ENCODE results near the gene TBC1D25.

The TBC1D25 gene

DNA sequence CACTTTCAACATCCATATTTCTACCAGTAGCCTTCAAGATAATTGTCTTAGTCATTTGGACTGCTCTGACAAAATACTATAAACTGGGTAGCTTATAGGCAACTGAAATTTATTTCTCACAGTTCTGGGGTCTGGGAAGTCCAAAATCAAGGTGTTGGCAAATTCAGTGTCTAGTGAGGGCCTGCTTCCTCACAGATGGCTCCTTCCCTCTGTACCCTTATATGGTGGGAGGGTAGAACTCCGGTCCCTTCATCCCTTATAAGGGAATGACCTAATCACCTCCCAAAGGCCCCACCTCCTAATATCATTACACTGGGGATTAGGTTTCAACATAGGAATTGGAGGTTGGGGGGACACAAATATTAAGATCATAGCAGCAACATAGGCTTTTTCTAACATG is 7.4 kb upstream of the TBC1D25 start:
- H3K27me3 ChIP-seq (ENCODE audit: insufficient read depth, low read length, poor library complexity, severe bottlenecking), result no peaks in the 10 kb centered on the region
- H3K9ac ChIP-seq (ENCODE audit: low read depth, low read length, poor library complexity, severe bottlenecking), result no peak overlapping the region

DNA sequence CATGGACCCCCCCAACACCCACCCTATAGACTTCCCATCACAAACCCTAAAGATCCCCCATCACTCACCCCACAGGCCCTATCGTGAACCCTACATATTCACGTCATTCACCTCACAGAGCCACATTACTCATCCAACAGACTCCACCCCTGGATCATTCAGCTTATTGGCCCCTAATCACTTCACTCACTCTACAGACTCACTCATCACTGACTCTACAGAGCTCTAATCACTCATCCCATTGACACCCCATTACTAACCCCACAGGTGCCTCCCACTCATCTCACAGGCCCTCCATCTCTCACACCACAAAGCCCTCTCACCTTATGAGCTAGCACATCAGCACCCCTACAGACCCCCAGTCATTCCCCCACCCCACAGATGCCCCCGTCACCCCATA is 6.3 kb upstream of the TBC1D25 start:
- Histone ChIP-seq H3F3A (ENCODE audit: low read depth) (no peaks in the 10 kb centered on the region), H3K9me3 (ENCODE audit: insufficient read depth, low read depth, low read length) (no peaks in the 10 kb centered on the region), H3K36me3 (ENCODE audit: insufficient read depth, low read length) (peaks cover 8% of the 10 kb centered on the region; the same call in 1 of the 2 replicates), H3K9me2 (replicated peaks; ENCODE audit: low read depth, low read length) (no peaks in the 10 kb centered on the region), H2AFZ (ENCODE audit: low read length) (no peak overlapping the region), H4K20me1 (ENCODE audit: insufficient read depth, low read length, poor library complexity, severe bottlenecking) (no peaks in the 10 kb centered on the region), H3K4me3 (ENCODE audit: low read length, poor library complexity, severe bottlenecking) (no peak overlapping the region), H3K79me2 (ENCODE audit: insufficient read depth, low read length) (no peaks in the 10 kb centered on the region), H3K27me3 (ENCODE audit: insufficient read depth, low read length, poor library complexity, severe bottlenecking) (no peaks in the 10 kb centered on the region), H3K4me2 (ENCODE audit: low read depth, low read length, poor library complexity, severe bottlenecking) (no peak overlapping the region), H3K4me1 (ENCODE audit: insufficient read depth, low read length, poor library complexity, severe bottlenecking) (no peaks in the 10 kb centered on the region), H3K9ac (ENCODE audit: low read depth, low read length, poor library complexity, severe bottlenecking) (no peak overlapping the region)
- no peak for TF ChIP-seq EZH2phosphoT487 (IDR thresholded peaks at IDR 0.05; ENCODE audit: borderline replicate concordance)

More for the DNA sequence above, 7.4 kb upstream of the TBC1D25 start:
- no peaks in the 10 kb centered on the region for H3K79me2 ChIP-seq (ENCODE audit: insufficient read depth, low read length)
- H3K36me3 ChIP-seq (ENCODE audit: insufficient read depth, low read length), result peaks cover 14% of the 10 kb centered on the region; the same call in 1 of the 2 replicates
- no peak overlapping the region for H2AFZ ChIP-seq (ENCODE audit: low read length)
- H3K9me3 ChIP-seq (ENCODE audit: insufficient read depth, low read depth, low read length), result no peaks in the 10 kb centered on the region
- no peaks in the 10 kb centered on the region for H3K9me2 ChIP-seq (replicated peaks; ENCODE audit: low read depth, low read length)
- H4K20me1 ChIP-seq (ENCODE audit: insufficient read depth, low read length, poor library complexity, severe bottlenecking), result no peaks in the 10 kb centered on the region
- no peaks in the 10 kb centered on the region for H3K4me1 ChIP-seq (ENCODE audit: insufficient read depth, low read length, poor library complexity, severe bottlenecking)
- H3F3A ChIP-seq (ENCODE audit: low read depth), result no peaks in the 10 kb centered on the region
- no peak overlapping the region for H3K4me3 ChIP-seq (ENCODE audit: low read length, poor library complexity, severe bottlenecking)
- no peak overlapping the region for H3K4me2 ChIP-seq (ENCODE audit: low read depth, low read length, poor library complexity, severe bottlenecking)
- TF ChIP-seq EZH2phosphoT487 (IDR thresholded peaks at IDR 0.05; ENCODE audit: borderline replicate concordance), result no peak
- TF ChIP-seq, protein P1, sequence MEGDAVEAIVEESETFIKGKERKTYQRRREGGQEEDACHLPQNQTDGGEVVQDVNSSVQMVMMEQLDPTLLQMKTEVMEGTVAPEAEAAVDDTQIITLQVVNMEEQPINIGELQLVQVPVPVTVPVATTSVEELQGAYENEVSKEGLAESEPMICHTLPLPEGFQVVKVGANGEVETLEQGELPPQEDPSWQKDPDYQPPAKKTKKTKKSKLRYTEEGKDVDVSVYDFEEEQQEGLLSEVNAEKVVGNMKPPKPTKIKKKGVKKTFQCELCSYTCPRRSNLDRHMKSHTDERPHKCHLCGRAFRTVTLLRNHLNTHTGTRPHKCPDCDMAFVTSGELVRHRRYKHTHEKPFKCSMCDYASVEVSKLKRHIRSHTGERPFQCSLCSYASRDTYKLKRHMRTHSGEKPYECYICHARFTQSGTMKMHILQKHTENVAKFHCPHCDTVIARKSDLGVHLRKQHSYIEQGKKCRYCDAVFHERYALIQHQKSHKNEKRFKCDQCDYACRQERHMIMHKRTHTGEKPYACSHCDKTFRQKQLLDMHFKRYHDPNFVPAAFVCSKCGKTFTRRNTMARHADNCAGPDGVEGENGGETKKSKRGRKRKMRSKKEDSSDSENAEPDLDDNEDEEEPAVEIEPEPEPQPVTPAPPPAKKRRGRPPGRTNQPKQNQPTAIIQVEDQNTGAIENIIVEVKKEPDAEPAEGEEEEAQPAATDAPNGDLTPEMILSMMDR (conservative IDR thresholded peaks at IDR 0.05; ENCODE audit: low read length), result no peak

DNA sequence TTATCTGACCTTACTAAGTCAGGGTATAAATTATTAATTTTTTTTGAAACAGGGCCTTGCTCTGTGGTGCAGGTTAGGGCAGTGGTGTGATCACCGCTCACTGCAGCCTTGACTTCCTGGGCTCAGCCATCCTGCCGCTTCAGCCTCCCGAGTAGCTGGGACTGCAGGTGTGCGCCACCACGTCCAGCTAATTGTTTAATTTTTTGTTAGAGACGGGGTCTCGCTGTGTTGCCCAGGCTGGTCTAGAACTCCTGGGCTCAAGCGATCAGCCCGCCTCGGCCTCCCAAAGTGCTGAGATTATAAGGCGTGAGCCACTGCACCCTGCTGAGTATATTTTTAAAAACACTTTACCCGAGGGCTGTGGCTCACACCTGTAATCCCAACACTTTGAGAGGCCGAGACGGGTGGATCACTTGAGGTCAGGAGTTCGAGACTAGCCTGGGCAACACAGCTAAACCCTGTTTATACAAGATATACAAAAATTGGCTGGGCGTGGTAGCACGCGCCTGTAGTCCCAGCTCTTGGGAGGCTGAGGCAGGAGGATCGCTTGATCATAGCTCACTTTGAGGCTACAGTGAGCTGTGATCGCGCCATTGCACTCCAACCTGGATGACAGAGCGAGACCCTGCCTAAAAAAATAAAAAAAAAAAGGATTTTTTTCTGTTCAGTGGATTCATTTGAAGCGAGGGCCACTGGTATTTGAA is 721 bp upstream of the TBC1D25 start:
- no peaks in the 10 kb centered on the region for H3K9me3 ChIP-seq (ENCODE audit: insufficient read depth, low read depth, low read length)
- H3K4me2 ChIP-seq (ENCODE audit: low read depth, low read length, poor library complexity, severe bottlenecking), result peak overlapping the region; percentile 64
- no peak for TF ChIP-seq EZH2phosphoT487 (IDR thresholded peaks at IDR 0.05; ENCODE audit: borderline replicate concordance)
- no peaks in the 10 kb centered on the region for H3K27me3 ChIP-seq (ENCODE audit: insufficient read depth, low read length, poor library complexity, severe bottlenecking)
- peak overlapping the region; percentile 36; the same call in 1 of the 2 replicates for H2AFZ ChIP-seq (ENCODE audit: low read length)
- peaks cover 18% of the 10 kb centered on the region for H3K4me1 ChIP-seq (ENCODE audit: insufficient read depth, low read length, poor library complexity, severe bottlenecking)
- H3K36me3 ChIP-seq (ENCODE audit: insufficient read depth, low read length), result no peaks in the 10 kb centered on the region
- H3K9ac ChIP-seq (ENCODE audit: low read depth, low read length, poor library complexity, severe bottlenecking), result no peak overlapping the region
- no peaks in the 10 kb centered on the region for H3K9me2 ChIP-seq (replicated peaks; ENCODE audit: low read depth, low read length)
- peaks cover 13% of the 10 kb centered on the region for H3K79me2 ChIP-seq (ENCODE audit: insufficient read depth, low read length)
- peak overlapping the region; percentile 85 for H3K4me3 ChIP-seq (ENCODE audit: low read length, poor library complexity, severe bottlenecking)
- no peaks in the 10 kb centered on the region for H4K20me1 ChIP-seq (ENCODE audit: insufficient read depth, low read length, poor library complexity, severe bottlenecking)
- H3F3A ChIP-seq (ENCODE audit: low read depth), result no peaks in the 10 kb centered on the region

DNA sequence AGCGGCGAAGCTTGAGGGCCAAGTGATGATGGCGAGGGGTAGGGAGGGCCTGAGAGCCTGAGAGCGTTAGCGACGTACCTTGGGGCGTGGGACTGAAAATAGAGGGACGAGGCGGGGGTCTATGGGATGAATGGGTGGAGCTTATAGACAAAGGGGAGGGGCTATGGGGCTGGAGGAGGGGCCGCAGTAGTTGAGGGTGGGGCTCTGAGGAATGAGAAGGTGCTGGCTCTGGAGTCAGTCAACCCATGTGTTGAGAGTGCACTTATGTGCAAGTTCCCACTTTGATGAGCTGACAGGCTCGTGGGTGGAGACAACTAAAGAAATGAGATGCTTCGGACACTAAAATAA is 488 bp downstream of the TBC1D25 start:
- Histone ChIP-seq H3K79me2 (ENCODE audit: insufficient read depth, low read length) (peaks cover 13% of the 10 kb centered on the region), H3K36me3 (ENCODE audit: insufficient read depth, low read length) (no peaks in the 10 kb centered on the region), H2AFZ (ENCODE audit: low read length) (peak overlapping the region; percentile 75; the same call in 1 of the 2 replicates)

More for the DNA sequence above, 488 bp downstream of the TBC1D25 start:
- Histone ChIP-seq H3K9me2 (replicated peaks; ENCODE audit: low read depth, low read length) (no peaks in the 10 kb centered on the region), H3F3A (ENCODE audit: low read depth) (no peaks in the 10 kb centered on the region), H3K9ac (ENCODE audit: low read depth, low read length, poor library complexity, severe bottlenecking) (peak overlapping the region; percentile 82), H3K9me3 (ENCODE audit: insufficient read depth, low read depth, low read length) (no peaks in the 10 kb centered on the region), H4K20me1 (ENCODE audit: insufficient read depth, low read length, poor library complexity, severe bottlenecking) (no peaks in the 10 kb centered on the region), H3K27me3 (ENCODE audit: insufficient read depth, low read length, poor library complexity, severe bottlenecking) (no peaks in the 10 kb centered on the region), H3K4me1 (ENCODE audit: insufficient read depth, low read length, poor library complexity, severe bottlenecking) (peaks cover 18% of the 10 kb centered on the region), H3K4me3 (ENCODE audit: low read length, poor library complexity, severe bottlenecking) (peak overlapping the region; percentile 85), H3K4me2 (ENCODE audit: low read depth, low read length, poor library complexity, severe bottlenecking) (peak overlapping the region; percentile 95)
- TF ChIP-seq EZH2phosphoT487 (IDR thresholded peaks at IDR 0.05; ENCODE audit: borderline replicate concordance), result no peak
- TF ChIP-seq, protein P1 (conservative IDR thresholded peaks at IDR 0.05; ENCODE audit: low read length), result no peak
